Measurements from ENCODE around the gene CBR3. TPM values are rescaled to one million over a fixed set of nuclear protein-coding genes. Genes with fewer than 3 reads are reported as not detected.
"Not testable (repeated sequence)": the region's sequence is repeated elsewhere in the genome, so short reads cannot be mapped to it uniquely, and the experiment has no call there.

CBR3 gene
- total RNA-seq, 1 experiment from 2014 or later = 20.1 TPM

DNA sequence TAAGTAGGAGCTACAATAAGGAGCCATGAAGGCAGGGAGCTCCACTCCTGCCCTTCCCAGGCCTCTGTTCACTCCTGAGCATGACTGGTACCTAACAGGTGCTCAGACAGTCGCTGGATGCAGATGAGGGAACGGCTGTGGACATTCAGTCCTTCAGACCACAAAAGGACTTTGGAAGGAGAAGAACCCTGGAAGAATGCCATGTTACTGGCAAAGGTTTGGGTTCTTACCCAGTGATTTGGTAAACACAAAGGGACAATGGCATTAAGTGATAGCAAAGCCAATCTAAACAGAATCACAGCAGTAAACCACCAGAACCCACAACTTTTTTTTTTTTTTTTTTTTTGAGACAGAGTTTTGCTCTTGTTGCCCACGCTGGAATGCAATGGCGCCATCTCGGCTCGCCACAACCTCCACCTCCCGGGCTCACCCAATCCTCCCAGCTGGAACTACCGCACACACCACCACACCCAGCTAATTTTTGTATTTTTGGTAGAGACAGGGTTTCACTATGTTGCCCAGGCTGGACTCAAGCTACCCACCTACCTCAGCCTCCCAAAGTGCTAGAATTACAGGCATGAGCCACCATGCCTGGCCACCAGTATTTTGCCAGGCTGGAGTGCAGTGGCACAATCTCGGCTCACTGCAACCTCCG is 7.5 kb upstream of the CBR3 start:
- Histone ChIP-seq H3K79me2 (ENCODE audit: low read depth) (no peaks in the 10 kb centered on the region), H3K4me2 (no peak overlapping the region; the same call in 1 of the 2 replicates), H2AFZ (no peak overlapping the region), H3K36me3 (ENCODE audit: low read depth) (no peaks in the 10 kb centered on the region), H4K20me1 (ENCODE audit: insufficient read depth) (no peaks in the 10 kb centered on the region), H3K27me3 (ENCODE audit: insufficient read depth, low read depth) (no peaks in the 10 kb centered on the region), H3K27ac (peak overlapping the region; percentile 89), H3K4me1 (replicated peaks; ENCODE audit: insufficient read depth) (peaks cover 15% of the 10 kb centered on the region), H3K9me3 (ENCODE audit: insufficient read depth, low read depth) (no peaks in the 10 kb centered on the region), H3K9me2 (ENCODE audit: insufficient read depth) (no peaks in the 10 kb centered on the region), H3F3A (ENCODE audit: insufficient read depth, low read depth) (peaks cover 16% of the 10 kb centered on the region), H3K4me3 (no peak overlapping the region)
- POLR2A ChIA-PET (ENCODE audit: unreplicated experiment) = interaction anchor here (0.6 kb wide), 1 partner anchor 1248 kb away, joined by 3 read pairs; no protein-coding TSS in a partner anchor
- TF ChIP-seq EZH2 (IDR thresholded peaks at IDR 0.05; ENCODE audit: low read depth) = no peak
- TF ChIP-seq, protein P1, sequence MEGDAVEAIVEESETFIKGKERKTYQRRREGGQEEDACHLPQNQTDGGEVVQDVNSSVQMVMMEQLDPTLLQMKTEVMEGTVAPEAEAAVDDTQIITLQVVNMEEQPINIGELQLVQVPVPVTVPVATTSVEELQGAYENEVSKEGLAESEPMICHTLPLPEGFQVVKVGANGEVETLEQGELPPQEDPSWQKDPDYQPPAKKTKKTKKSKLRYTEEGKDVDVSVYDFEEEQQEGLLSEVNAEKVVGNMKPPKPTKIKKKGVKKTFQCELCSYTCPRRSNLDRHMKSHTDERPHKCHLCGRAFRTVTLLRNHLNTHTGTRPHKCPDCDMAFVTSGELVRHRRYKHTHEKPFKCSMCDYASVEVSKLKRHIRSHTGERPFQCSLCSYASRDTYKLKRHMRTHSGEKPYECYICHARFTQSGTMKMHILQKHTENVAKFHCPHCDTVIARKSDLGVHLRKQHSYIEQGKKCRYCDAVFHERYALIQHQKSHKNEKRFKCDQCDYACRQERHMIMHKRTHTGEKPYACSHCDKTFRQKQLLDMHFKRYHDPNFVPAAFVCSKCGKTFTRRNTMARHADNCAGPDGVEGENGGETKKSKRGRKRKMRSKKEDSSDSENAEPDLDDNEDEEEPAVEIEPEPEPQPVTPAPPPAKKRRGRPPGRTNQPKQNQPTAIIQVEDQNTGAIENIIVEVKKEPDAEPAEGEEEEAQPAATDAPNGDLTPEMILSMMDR (conservative IDR thresholded peaks at IDR 0.05) = no peak
- DNase-seq = no peak
- intact Hi-C loops (cut with micrococcal nuclease; ENCODE audit: unreplicated experiment) = no loop called here
- BruUV-seq (replicated peaks) = no TSS peak
- CTCF ChIA-PET = interaction anchor here (0.7 kb wide), 1 partner anchor 77 kb away, joined by 4 read pairs; no protein-coding TSS in a partner anchor

DNA sequence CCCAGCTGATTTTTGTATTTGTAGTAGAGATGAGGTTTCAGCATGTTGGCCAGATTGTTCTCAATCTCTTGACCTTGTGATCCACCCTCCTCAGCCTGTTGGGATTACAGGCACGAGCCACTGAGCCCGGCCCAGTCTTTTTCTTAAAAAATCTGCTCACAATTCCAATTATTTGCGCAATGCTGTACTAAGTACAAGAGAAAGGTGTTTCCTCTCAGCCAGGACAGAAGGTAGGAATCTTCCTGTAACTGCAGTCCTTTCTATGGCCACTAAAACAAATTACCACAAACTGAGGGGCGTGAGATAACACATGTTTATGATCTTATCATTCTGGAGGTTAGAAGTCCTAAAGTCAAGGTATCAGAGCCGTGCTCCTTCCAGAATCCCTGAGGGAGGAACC is 6.9 kb upstream of the CBR3 start:
- no peak for TF ChIP-seq EZH2 (IDR thresholded peaks at IDR 0.05; ENCODE audit: low read depth)
- TF ChIP-seq, protein P1 (conservative IDR thresholded peaks at IDR 0.05) = no peak
- Histone ChIP-seq H2AFZ (no peak overlapping the region), H3F3A (ENCODE audit: insufficient read depth, low read depth) (peaks cover 16% of the 10 kb centered on the region), H3K4me3 (no peak overlapping the region), H3K9me2 (ENCODE audit: insufficient read depth) (no peaks in the 10 kb centered on the region), H3K79me2 (ENCODE audit: low read depth) (no peaks in the 10 kb centered on the region), H3K27ac (no peak overlapping the region), H4K20me1 (ENCODE audit: insufficient read depth) (no peaks in the 10 kb centered on the region), H3K27me3 (ENCODE audit: insufficient read depth, low read depth) (no peaks in the 10 kb centered on the region), H3K36me3 (ENCODE audit: low read depth) (no peaks in the 10 kb centered on the region), H3K9me3 (ENCODE audit: insufficient read depth, low read depth) (no peaks in the 10 kb centered on the region), H3K4me2 (no peak overlapping the region), H3K4me1 (replicated peaks; ENCODE audit: insufficient read depth) (peaks cover 15% of the 10 kb centered on the region)
- intact Hi-C loops (cut with micrococcal nuclease; ENCODE audit: unreplicated experiment) = no loop called here
- POLR2A ChIA-PET (ENCODE audit: unreplicated experiment) = no interaction called here
- no peak for DNase-seq
- no TSS peak for BruUV-seq (replicated peaks)
- CTCF ChIA-PET = interaction anchor here (0.7 kb wide), 1 partner anchor 76 kb away, joined by 4 read pairs; no protein-coding TSS in a partner anchor

DNA sequence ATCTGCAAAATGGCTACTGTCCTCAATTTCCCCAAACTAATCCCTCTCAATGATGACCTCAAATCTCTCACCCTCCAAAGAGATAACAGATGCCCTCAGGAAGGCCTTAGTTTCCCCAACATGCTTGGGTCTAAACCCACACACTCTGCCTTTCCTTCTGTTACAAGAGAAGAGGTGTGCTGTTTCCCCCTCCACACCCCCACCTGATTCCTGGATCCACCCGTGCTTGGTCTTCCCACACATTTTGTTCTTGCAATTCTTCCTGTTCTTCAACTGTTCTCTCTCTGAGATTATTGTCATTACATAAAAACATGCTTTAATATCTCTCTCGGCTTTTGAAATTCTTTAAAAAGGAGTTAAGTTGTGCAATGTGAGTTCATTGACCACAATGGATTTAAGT is 5.7 kb upstream of the CBR3 start:
- Histone ChIP-seq H3K79me2 (ENCODE audit: low read depth) (no peaks in the 10 kb centered on the region), H3K36me3 (ENCODE audit: low read depth) (no peaks in the 10 kb centered on the region), H3K4me1 (replicated peaks; ENCODE audit: insufficient read depth) (peaks cover 21% of the 10 kb centered on the region), H2AFZ (no peak overlapping the region), H3K9me2 (ENCODE audit: insufficient read depth) (no peaks in the 10 kb centered on the region), H3K4me3 (no peak overlapping the region), H4K20me1 (ENCODE audit: insufficient read depth) (no peaks in the 10 kb centered on the region), H3K4me2 (no peak overlapping the region), H3K27ac (no peak overlapping the region), H3K9me3 (ENCODE audit: insufficient read depth, low read depth) (no peaks in the 10 kb centered on the region), H3F3A (ENCODE audit: insufficient read depth, low read depth) (peaks cover 21% of the 10 kb centered on the region), H3K27me3 (ENCODE audit: insufficient read depth, low read depth) (no peaks in the 10 kb centered on the region)
- TF ChIP-seq, protein P1 (conservative IDR thresholded peaks at IDR 0.05) = no peak
- TF ChIP-seq EZH2 (IDR thresholded peaks at IDR 0.05; ENCODE audit: low read depth) = no peak
- BruUV-seq (replicated peaks) = TSS peak; percentile 5
- intact Hi-C loops (cut with micrococcal nuclease; ENCODE audit: unreplicated experiment) = no loop called here
- ChIA-PET POLR2A (ENCODE audit: unreplicated experiment) (no interaction called here), CTCF (no interaction called here)
- no peak for DNase-seq

- peak overlapping the region; percentile 66 for H3K4me2 ChIP-seq
- H3K4me3 ChIP-seq = peak overlapping the region; percentile 40; the same call in 1 of the 2 replicates
- H3K27me3 ChIP-seq (ENCODE audit: insufficient read depth, low read depth); intact Hi-C loops (cut with micrococcal nuclease; ENCODE audit: unreplicated experiment); H3K9me3 ChIP-seq (ENCODE audit: insufficient read depth, low read depth); H3K36me3 ChIP-seq (ENCODE audit: low read depth); BruUV-seq (replicated peaks); H3K9me2 ChIP-seq (ENCODE audit: insufficient read depth); H4K20me1 ChIP-seq (ENCODE audit: insufficient read depth); POLR2A ChIA-PET (ENCODE audit: unreplicated experiment); H3K79me2 ChIP-seq (ENCODE audit: low read depth); H3K27ac ChIP-seq; CTCF ChIA-PET; DNase-seq: not testable (repeated sequence)
- H3K4me1 ChIP-seq (replicated peaks; ENCODE audit: insufficient read depth) = peaks cover 24% of the 10 kb centered on the region
- H2AFZ ChIP-seq = peak overlapping the region; percentile 70; the same call in 1 of the 2 replicates
- peaks cover 32% of the 10 kb centered on the region for H3F3A ChIP-seq (ENCODE audit: insufficient read depth, low read depth)
Measured at GRCh38 chr21:36130414-36130762, 4.5 kb upstream of the CBR3 start.

DNA sequence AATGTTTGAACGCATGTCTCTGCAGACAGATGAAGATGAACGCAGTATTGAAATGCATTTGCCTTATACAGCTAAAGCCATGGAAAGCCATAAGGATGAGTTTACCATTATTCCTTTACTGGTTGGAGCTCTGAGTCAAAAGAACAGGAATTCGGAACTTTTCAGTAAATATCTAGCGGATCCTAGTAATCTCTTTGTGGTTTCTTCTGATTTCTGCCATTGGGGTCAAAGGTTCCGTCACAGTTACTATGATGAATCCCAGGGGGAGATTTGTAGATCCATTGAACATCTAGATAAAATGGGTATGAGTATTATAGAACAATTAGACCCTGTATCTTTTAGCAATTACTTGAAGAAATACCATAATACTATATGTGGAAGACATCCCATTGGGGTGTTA is 4.0 kb upstream of the CBR3 start:
- H2AFZ ChIP-seq; DNase-seq; H3K79me2 ChIP-seq (ENCODE audit: low read depth); H3K9me3 ChIP-seq (ENCODE audit: insufficient read depth, low read depth); H4K20me1 ChIP-seq (ENCODE audit: insufficient read depth); CTCF ChIA-PET; H3K36me3 ChIP-seq (ENCODE audit: low read depth); H3K9me2 ChIP-seq (ENCODE audit: insufficient read depth); BruUV-seq (replicated peaks); POLR2A ChIA-PET (ENCODE audit: unreplicated experiment); H3K27me3 ChIP-seq (ENCODE audit: insufficient read depth, low read depth); H3K27ac ChIP-seq; intact Hi-C loops (cut with micrococcal nuclease; ENCODE audit: unreplicated experiment): not testable (repeated sequence)
- H3K4me2 ChIP-seq = peak overlapping the region; percentile 66
- peak overlapping the region; percentile 40; the same call in 1 of the 2 replicates for H3K4me3 ChIP-seq
- H3F3A ChIP-seq (ENCODE audit: insufficient read depth, low read depth) = peaks cover 34% of the 10 kb centered on the region
- H3K4me1 ChIP-seq (replicated peaks; ENCODE audit: insufficient read depth) = peaks cover 21% of the 10 kb centered on the region

Measured in PC-9 (cell line).